HG03457 (cell line): ENCODE measurements around the gene CD68.
"Not testable (repeated sequence)": the region's sequence is repeated elsewhere in the genome, so short reads cannot be mapped to it uniquely, and the experiment has no call there.

ENCODE experiments used
- ATAC-seq: cut with Tn5 transposase; IDR thresholded peaks from one replicate; pipeline ENCODE4 v1.9.1; 2021; ENCODE audit warnings: moderate number of reproducible peaks; ENCODE audit not compliant: unreplicated experiment

Gene CD68

GRCh38 chr17:7577327-7578199 is 1.9 kb upstream of the CD68 start:
- no peak for ATAC-seq

- ATAC-seq = no peak
Measured at GRCh38 chr17:7579834-7580603, 581 bp downstream of the CD68 start.

GRCh38 chr17:7580604-7581575 is 1.5 kb downstream of the CD68 start:
- no peak for ATAC-seq

- no peak for ATAC-seq
Measured at GRCh38 chr17:7582396-7583252, 3.2 kb downstream of the CD68 start.

GRCh38 chr17:7583253-7584109 is 4.0 kb downstream of the CD68 start, which contains the start of gene MPDU1:
MPDU1 (plus strand) TSS chr17:7583852; CDS start chr17:7583863, 11 bp downstream.
- peak; percentile 46 for ATAC-seq

GRCh38 chr17:7586673-7587419 is 7.4 kb downstream of the CD68 start:
- ATAC-seq = no peak

- ATAC-seq = no peak
Measured at GRCh38 chr17:7587420-7588151, 8.1 kb downstream of the CD68 start.

- no peak for ATAC-seq
Measured at GRCh38 chr17:7588553-7589203, 9.2 kb downstream of the CD68 start.

- ATAC-seq = no peak
Measured at GRCh38 chr17:7589204-7589868, 9.9 kb downstream of the CD68 start.

- ATAC-seq = no peak
Measured at GRCh38 chr17:7589891-7590691, 10.7 kb downstream of the CD68 start, which contains the start of gene SOX15. SOX15 (minus strand) TSS chr17:7590094; CDS start chr17:7589676, 418 bp downstream.

- no peak for ATAC-seq
Measured at GRCh38 chr17:7590743-7591142, 11.3 kb downstream of the CD68 start.

GRCh38 chr17:7591596-7591995 is 12.2 kb downstream of the CD68 start:
- no peak for ATAC-seq

GRCh38 chr17:7592422-7593021 is 13.1 kb downstream of the CD68 start:
- no peak for ATAC-seq

GRCh38 chr17:7593296-7593695 is 13.9 kb downstream of the CD68 start:
- no peak for ATAC-seq

GRCh38 chr17:7597561-7597960 is 18.1 kb downstream of the CD68 start:
- ATAC-seq = not testable (repeated sequence)
